Fibroblast of the aortic adventitia (primary cell): ENCODE data around the gene RELL2. TPM values are rescaled to one million over a fixed set of nuclear protein-coding genes. Genes with fewer than 3 reads are reported as not detected.

Experiments
- DNase-seq: peaks from one replicate; pipeline ENCODE4 v3.0.0-alpha.2; 2010; ENCODE audit warnings: low read depth
- H3K4me3 ChIP-seq: 2 replicates; pipeline ENCODE4 v1.5.1; 2011; ENCODE audit warnings: low read depth, mild to moderate bottlenecking, control low read depth, low read length, moderate library complexity
- CTCF ChIP-seq: IDR thresholded peaks from 2 replicates; pipeline ENCODE4 v1.5.1; 2011; ENCODE audit warnings: mild to moderate bottlenecking, low read length, control low read depth, inconsistent platforms; ENCODE audit not compliant: insufficient read depth
- total RNA-seq: library from RNA; depleted of rRNA; stranded (reverse); fragments of >200 nt; gene quantifications from 2 replicates; pipeline ENCODE4 v1.2.3, GENCODE V29; 2012; ENCODE audit warnings: low replicate concordance

RELL2 gene
- total RNA-seq, 1 donor, result 2.6 TPM

GRCh38 chr5:141672841-141673813, 36.3 kb downstream of the RELL2 start:
- no peak overlapping the region for H3K4me3 ChIP-seq
- DNase-seq, result no peak

GRCh38 chr5:141674747-141675146, 38.0 kb downstream of the RELL2 start:
- H3K4me3 ChIP-seq, result no peak overlapping the region
- DNase-seq, result no peak
- TF ChIP-seq CTCF, result no peak

More at GRCh38 chr5:141672841-141673813, 36.3 kb downstream of the RELL2 start:
- TF ChIP-seq CTCF, result no peak

- DNase-seq, result no peak
- TF ChIP-seq CTCF, result no peak
- H3K4me3 ChIP-seq, result no peak overlapping the region
These were observed 38.9 kb downstream of the RELL2 start for GRCh38 chr5:141675672-141676071.

GRCh38 chr5:141677415-141677814, 40.6 kb downstream of the RELL2 start:
- H3K4me3 ChIP-seq, result no peak overlapping the region
- TF ChIP-seq CTCF, result peak; percentile 26
- DNase-seq, result no peak

GRCh38 chr5:141680178-141680577, 43.4 kb downstream of the RELL2 start:
- no peak for DNase-seq
- no peak overlapping the region for H3K4me3 ChIP-seq
- TF ChIP-seq CTCF, result no peak

- TF ChIP-seq CTCF, result no peak
- H3K4me3 ChIP-seq, result peak overlapping the region; percentile 64
- DNase-seq, result peak; percentile 30
These were observed 44.0 kb downstream of the RELL2 start for GRCh38 chr5:141680751-141681201.
